ENCODE data around the gene ANKDD1B.
"Not testable (repeated sequence)": the region's sequence is repeated elsewhere in the genome, so short reads cannot be mapped to it uniquely, and the experiment has no call there.

Gene ANKDD1B

GRCh38 chr5:75660678-75661465 lies 49.6 kb downstream of the ANKDD1B start:
- no peak for DNase-seq (ENCODE audit: low spot score)

GRCh38 chr5:75662061-75662460 lies 50.8 kb downstream of the ANKDD1B start:
- DNase-seq (ENCODE audit: low spot score) = no peak

- no peak for DNase-seq (ENCODE audit: low spot score)
Observed at GRCh38 chr5:75663579-75664284, 52.5 kb downstream of the ANKDD1B start.

GRCh38 chr5:75664979-75665378 lies 53.7 kb downstream of the ANKDD1B start:
- DNase-seq (ENCODE audit: low spot score) = no peak

- DNase-seq (ENCODE audit: low spot score) = no peak
Observed at GRCh38 chr5:75666801-75667200, 55.5 kb downstream of the ANKDD1B start.

- no peak for DNase-seq (ENCODE audit: low spot score)
Observed at GRCh38 chr5:75667586-75667985, 56.3 kb downstream of the ANKDD1B start.

GRCh38 chr5:75668445-75668844 lies 57.2 kb downstream of the ANKDD1B start:
- DNase-seq (ENCODE audit: low spot score) = no peak

GRCh38 chr5:75668977-75669689 lies 57.9 kb downstream of the ANKDD1B start:
- peak; percentile 61 for DNase-seq (ENCODE audit: low spot score)

- DNase-seq (ENCODE audit: low spot score) = no peak
Observed at GRCh38 chr5:75670577-75670976, 59.3 kb downstream of the ANKDD1B start.

GRCh38 chr5:75671506-75671905 lies 60.3 kb downstream of the ANKDD1B start:
- DNase-seq (ENCODE audit: low spot score) = no peak

- no peak for DNase-seq (ENCODE audit: low spot score)
Observed at GRCh38 chr5:75672616-75673015, 61.4 kb downstream of the ANKDD1B start.

GRCh38 chr5:75675783-75676182 lies 64.5 kb downstream of the ANKDD1B start:
- DNase-seq (ENCODE audit: low spot score) = no peak

- DNase-seq (ENCODE audit: low spot score) = no peak
Observed at GRCh38 chr5:75677607-75678006, 66.4 kb downstream of the ANKDD1B start.

GRCh38 chr5:75678155-75678554 lies 66.9 kb downstream of the ANKDD1B start:
- DNase-seq (ENCODE audit: low spot score) = no peak

- peak; percentile 61 for DNase-seq (ENCODE audit: low spot score)
Observed at GRCh38 chr5:75681125-75681830, 70.0 kb downstream of the ANKDD1B start.

- DNase-seq (ENCODE audit: low spot score) = no peak
Observed at GRCh38 chr5:75685141-75685540, 73.9 kb downstream of the ANKDD1B start.

- DNase-seq (ENCODE audit: low spot score) = no peak
Observed at GRCh38 chr5:75686480-75686879, 75.2 kb downstream of the ANKDD1B start.

- DNase-seq (ENCODE audit: low spot score) = no peak
Observed at GRCh38 chr5:75690669-75691068, 79.4 kb downstream of the ANKDD1B start.

- no peak for DNase-seq (ENCODE audit: low spot score)
Observed at GRCh38 chr5:75694781-75695180, 83.5 kb downstream of the ANKDD1B start.

- not testable (repeated sequence) for DNase-seq (ENCODE audit: low spot score)
Observed at GRCh38 chr5:75695472-75696351, 84.5 kb downstream of the ANKDD1B start.

GRCh38 chr5:75701856-75702255 lies 90.6 kb downstream of the ANKDD1B start:
- no peak for DNase-seq (ENCODE audit: low spot score)
